Activated CD8-positive, alpha-beta memory T cell treated with anti-CD3 and anti-CD28 coated beads, Interleukin-2, amount 50 U/mL, for 4 hours (primary cell): ENCODE results near the gene UGGT1.
"Not testable (repeated sequence)": the region's sequence is repeated elsewhere in the genome, so short reads cannot be mapped to it uniquely, and the experiment has no call there.

ENCODE experiments used
- DNase-seq: peaks from one replicate; pipeline ENCODE4 v3.0.0-alpha.2; 2020

Gene UGGT1

DNA sequence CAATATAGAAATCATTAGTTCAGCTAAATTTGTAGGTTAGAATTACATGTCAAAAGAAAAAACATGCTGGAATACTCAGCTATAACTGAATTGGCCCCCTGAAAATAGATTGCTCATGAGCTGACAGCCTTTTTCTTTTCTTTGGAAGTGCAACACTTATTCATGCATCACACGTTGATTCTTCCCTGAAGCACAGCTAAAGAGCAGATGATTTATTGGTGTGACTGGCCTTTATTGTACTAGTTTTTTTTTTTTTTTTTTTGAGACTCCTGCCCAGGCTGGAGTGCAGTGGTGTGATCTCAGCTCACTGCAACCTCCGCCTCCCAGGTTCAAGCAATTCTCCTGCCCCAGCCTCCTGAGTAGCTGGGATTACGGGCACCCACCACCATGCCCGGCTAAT, 83.1 kb downstream of the UGGT1 start:
- DNase-seq = not testable (repeated sequence)

DNA sequence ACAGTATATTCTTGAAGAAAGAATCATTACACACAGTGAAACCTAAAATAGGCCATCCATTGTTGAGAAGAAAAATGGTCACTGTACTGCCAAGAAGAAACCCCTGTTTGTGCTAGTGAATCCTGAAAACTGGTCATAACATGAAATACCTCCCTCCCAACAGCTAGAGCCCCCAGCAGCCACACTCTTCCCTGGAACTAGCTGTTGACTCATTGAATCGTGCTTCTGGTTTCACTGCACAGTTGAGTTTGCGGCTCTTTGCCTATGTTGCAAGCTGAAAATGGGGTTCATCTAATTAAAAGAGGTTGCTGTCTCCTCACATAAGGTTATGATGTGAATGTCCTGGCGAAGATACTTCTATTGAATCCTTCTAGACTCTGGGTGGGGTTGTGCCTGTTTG, 86.3 kb downstream of the UGGT1 start:
- no peak for DNase-seq

DNA sequence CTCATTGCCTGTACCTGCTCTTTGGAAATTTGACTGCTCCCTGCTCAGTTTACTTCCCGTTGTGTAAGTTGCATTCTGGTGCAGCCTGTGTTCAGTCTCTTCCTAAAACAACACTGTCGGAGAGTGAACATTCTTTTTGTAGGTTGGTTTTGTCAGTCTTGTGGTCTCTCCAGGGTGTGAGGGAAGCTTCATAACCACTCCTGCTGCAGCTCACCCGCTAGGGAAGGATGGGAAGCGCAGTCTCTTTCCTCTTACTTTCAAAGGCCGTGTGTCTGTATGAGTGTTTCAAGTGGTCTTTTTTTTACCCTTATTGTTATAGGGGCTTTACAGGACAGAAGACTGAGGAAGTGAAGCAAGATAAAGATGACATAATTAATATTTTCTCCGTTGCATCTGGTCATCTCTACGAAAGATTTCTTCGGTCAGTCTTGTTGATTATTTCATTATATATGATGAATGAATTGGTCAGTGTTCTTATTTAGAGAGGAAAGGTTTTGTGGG, 87.2 kb downstream of the UGGT1 start:
- DNase-seq = no peak

DNA sequence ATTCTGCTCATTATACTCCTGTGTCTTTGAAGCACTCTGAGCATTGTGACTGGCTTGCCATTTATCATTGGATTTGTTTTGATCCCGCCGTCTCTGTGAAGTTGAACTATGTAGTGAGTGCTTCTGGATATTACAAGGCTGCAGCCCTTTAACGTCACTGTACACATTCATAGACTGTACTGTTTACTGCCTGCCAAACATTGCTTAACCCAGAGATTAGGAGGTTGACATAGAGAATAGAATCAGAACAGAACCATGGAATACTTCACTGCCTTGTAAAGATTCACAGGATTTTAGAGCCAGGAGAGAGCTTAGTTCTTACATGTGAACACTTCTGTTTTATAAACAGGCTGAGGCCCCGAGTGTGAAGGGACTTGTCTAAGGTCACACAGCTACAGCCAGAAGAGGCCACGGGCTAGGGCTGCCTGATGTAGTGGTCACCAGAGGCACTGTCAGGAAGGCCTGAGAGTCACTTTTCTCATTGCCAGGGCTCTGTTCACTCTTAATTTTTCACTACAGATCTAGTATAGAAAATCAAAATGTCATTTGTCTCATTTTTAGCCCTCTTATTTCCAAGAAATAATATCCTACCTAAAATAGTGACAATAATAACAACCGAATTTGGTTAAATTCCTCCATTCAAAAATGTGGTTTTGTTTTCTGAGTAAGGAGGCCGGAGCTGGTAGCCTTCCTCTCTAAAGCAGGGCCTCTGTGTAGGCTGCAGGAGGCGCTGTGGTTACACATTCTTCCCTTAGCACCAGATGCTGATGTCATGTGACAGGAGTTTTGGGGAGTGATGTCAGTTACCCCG, 87.9 kb downstream of the UGGT1 start:
- DNase-seq = peak; percentile 34

DNA sequence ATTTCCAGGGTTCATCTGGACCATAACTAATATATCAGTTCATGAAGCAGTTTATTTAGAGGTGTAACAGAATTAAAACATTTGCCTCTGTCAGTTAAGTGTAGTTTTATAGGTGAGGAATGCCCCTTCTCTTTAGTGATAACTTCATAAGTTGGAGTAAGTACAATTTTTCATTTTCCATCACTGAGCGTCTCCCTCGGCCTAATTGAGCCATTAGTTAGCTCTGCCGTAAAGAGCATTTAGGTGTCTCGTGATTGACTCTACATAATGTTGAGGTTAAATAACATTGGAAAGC, 88.4 kb downstream of the UGGT1 start:
- DNase-seq = no peak

DNA sequence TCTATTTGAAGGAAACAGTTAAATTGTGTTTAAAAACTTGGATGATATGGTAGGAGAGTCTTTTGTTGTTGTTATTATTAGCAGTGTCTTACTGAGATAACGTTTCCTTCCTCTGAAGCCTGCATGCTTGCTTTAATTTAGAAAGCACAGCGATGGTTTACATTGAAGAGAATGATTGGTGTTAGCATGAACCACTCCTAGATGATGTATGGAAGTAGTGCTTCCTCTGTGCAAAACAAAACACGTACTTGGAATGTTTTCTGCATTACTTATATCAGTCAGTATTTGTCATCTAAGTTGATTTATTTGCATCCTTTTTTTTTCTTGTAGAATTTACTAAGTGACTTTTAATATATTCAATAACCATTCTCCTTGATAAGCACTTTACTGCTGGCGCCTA, 89.0 kb downstream of the UGGT1 start:
- no peak for DNase-seq

DNA sequence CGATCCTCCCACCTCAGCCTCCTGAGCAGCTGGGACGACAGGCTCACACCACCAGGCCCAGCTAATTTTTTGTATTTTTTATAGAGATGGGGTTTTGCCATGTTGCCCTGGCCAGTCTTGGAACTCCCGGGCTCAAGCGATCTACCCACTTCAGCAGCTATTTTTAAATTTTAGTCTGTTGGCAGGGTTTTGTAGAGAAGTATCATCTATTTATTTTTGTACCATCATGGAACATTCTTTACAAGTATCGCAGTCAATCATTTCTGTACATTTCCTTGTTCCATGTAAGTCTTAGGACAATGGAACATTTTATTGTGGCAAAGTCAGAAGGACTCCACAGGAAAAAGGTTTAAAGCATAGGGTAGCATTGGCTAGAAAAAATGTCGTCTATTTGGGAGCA, 94.6 kb downstream of the UGGT1 start:
- no peak for DNase-seq

DNA sequence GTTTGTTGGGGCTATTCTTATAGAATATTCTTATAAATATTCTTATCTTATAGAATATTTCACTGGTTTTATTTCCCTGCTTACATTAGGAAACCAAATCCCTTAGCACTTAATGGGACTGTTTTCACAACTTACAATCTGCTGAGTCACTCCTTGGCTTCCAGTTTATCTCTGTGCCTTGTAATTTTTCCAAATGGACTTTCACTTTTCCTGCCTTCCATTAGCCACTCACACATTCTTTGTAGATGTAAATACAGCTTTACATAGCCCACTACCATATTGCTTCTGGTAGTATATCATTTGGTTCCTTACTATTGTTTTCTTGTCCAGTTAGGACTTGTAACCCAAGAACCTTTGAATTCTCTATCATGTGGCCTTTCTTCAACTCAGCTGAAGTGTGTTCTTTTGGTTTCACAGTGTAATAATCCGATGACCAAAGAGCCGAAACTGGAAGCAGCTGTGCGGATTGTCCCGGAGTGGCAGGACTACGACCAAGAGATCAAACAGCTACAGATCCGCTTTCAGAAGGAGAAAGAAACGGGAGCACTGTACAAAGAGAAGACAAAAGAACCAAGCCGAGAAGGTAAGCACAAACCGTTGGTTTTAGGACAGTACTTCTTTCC, 96.1 kb downstream of the UGGT1 start:
- DNase-seq = no peak

DNA sequence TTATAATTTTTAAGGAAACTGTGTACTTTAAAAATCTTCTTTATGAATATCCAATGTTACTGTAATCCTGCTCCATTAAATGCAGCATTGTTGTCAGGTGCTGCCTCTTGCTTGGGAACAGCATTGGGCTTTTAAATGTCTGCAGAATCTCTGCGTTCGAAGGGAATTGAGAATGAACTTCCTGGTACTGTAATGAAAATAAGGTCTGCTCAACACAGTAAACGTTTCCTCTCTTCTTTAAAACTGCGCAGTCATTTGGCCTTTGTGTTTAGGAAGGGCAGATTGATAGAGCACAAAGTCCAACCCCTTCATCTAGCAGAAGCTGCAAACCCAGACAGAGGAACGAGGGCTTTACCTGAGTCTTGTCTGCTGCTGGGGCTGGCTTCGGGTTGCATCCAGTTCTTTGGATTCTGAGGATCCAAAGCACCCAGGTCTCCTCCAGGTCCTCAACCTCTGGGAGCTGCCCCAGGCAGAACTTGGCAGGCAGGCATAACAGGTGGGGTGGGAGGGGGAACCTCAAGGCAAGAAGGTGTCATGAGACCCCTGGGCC, 104.5 kb downstream of the UGGT1 start:
- no peak for DNase-seq

DNA sequence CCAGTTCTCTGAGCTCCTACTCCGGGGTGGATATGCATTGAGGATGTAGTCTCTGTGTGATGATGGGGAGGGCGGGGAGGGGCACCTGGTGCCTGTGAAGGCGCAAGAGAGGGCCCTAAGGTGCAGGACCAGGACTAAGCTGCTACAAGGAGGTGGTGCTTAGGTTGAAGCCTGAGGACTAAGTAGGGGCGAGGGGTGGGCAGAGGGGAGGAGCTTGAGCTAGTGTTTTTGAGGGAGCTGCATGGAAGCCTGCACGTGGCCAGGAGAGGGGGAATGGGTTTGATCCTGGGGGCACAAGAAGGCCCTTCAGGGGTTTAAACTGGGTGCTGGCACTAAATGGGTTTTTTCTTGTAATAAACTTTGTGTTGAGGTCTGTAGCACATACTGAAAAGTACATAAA, 105.0 kb downstream of the UGGT1 start:
- no peak for DNase-seq

DNA sequence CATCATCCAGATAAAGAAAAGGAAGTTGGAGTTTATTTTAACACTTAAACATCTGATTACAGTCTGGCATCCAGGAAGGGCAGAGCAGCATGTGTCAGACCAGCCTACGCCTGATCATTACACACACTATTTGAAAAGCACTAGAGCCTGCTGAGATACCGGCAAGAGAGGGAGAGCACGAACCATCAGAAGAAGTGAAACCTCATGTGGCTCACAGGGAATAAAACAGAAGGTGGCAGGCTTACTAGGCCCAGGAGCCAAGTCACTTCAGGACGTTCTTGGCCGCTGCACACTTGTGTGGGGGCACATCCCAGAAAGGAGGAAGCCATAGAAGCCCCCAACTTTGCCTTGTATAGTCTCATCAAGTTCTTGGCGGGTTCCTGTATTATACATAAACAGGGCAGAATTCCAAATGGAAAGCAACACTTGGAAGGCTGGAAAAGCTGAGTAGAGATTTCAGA, 105.5 kb downstream of the UGGT1 start:
- no peak for DNase-seq

DNA sequence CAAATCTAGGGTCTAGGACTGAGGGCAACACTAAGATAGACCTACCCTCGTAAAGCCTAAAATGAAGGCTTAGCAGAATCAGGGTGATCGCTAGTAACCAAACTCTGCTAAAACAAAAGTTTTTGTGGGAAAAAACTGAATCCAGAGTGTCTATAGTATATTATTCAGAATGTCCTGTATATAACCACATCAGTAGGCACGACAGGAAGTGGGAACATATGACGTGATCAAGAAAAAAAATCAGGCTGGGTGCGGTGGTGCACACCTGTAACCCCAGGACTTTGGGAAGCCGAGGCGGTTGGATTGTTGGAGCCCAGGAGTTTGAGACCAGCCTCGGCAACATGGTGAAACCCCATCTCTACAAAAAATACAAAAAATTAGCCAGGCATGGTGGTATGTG, 106.1 kb downstream of the UGGT1 start:
- no peak for DNase-seq

DNA sequence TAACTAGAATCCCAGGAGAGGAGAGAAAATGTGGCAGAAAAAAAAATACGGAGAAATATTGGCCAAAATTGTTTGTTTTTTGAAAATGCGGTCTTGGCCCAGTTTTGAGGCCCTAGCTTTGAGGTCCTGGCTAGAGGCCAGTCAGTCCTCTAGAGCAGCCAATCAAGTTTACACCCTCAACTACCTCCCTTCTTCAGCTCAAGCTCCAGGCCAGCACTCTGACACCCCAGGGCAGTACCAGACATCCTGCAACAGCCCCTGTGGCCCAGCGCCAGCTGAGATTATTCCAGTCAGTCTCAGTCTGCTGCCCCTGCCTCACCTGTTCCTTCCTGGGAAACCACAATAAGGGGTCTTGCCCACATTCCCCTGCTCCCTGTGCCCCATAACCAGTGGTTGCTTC, 107.7 kb downstream of the UGGT1 start:
- no peak for DNase-seq

DNA sequence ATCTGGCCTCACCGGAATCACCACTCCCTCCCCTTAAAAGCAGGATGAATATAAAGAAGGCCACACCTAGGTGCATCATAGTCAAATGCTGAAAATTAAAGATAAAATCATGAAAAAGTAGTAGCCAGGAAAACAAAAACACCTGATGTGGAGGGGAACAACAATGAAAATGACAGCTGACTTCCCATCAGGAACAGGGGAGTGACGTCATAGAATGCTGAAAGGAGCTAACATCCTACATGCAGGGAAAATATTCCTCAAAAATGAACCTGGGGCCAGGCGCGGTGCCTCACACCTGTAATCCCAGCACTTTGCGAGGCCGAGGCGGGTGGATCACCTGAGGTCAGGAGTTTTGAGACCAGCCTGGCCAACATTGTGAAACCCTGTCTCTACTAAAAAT, 108.1 kb downstream of the UGGT1 start:
- no peak for DNase-seq

DNA sequence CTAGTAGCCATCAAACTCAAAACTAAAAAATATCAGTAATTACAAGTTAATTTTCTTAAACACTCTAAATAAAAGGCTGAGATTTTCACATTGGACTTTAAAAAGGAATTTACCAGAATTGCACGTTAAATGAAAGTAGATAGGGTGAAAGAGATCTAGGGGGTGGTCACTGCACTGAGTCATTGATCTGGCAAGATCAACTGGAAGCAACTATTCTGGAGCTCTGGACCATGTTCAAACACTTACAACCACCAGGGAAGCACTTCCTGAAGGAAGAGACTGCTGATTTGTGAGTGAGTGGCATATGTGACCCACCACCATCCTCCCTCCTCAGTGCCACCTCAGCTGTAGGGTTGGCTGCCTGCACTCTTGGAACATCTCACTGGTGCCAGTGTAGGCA, 111.8 kb downstream of the UGGT1 start:
- no peak for DNase-seq

DNA sequence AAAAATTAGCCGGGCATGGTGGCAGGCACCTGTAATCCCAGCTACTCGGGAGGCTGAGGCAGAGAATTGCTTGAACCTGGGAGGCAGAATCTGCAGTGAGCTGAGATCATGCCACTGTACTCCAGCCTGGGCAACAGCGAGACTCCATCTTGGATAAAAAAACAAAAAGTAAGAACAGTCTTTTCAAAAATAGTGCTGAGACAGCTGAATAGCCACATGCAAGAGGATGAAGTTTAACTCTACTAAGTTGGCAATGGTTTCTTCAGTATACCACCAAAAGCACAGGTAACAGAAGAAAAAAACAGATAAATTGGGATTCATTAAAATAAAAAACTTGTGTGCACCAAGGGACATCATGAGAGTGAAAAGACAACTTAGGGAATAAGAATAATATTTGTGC, 115.2 kb downstream of the UGGT1 start:
- DNase-seq = no peak

DNA sequence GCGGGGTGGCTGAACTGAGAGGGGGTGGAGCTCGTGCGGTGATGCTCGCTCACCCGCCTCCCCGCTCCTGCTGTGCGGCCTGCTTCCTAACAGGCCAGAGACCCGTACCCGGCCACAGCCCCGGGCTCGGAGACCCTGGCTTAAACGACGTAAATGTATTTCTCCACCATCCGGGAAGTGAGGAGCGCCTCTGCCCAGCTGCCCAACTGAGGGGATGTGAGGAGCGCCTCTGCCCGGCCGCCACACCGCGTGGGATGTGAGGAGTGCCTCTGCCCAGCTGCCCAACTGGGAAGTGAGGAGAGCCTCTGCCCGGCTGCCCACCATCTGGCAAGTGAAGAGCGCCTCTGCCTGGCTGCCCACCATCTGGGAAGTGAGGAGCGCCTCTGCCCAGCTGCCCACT, 117.0 kb downstream of the UGGT1 start:
- no peak for DNase-seq

DNA sequence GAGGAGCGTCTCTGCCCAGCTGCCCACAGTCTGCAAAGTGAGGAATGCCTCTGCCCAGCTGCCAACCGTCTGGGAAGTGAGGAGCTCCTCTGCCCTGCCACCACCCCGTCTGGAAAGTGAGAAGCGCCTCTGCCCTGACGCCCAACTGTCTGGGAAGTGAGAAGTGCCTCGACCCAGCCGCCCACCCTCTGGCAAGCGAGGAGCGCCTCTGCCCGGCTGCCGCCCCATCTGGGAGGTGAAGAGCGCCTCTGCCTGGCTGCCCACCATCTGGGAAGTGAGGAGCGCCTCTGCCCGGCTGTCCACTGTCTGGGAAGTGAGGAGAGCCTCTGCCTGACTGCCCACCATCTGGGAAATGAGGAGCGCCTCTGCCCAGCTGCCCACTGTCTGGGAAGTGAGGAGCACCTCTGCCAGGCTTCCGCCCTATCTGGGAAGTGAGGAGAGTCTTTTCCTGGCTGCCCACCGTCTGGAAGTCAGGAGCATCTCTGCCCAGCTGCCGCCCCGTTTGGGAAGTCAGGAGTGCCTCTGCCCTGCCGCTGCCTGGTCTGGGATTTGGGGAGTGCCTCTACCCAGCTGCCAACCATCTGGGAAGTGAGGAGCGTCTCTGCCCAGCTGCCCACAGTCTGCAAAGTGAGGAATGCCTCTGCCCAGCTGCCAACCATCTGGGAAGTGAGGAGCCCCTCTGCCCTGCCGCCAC, 117.8 kb downstream of the UGGT1 start:
- not testable (repeated sequence) for DNase-seq

DNA sequence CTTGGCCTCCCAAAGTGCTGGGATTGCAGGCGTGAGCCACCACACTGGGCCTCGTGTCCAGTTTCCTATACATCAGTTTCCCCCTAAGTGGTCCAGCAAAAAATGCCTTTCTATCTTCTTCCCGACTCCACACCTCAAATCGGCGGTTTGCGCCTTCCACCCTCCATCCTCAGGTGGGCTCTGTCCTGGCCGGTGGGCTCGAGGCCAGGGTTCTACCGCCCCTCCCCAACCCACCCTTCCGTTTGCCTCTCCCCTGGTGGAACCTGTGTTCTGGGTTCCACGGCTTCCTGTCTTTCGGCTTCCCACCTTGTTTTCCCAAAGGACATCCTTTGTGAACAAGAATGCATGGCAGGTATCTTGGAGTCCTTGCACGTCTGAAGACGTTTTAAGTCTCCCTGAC, 123.3 kb downstream of the UGGT1 start:
- DNase-seq = no peak

DNA sequence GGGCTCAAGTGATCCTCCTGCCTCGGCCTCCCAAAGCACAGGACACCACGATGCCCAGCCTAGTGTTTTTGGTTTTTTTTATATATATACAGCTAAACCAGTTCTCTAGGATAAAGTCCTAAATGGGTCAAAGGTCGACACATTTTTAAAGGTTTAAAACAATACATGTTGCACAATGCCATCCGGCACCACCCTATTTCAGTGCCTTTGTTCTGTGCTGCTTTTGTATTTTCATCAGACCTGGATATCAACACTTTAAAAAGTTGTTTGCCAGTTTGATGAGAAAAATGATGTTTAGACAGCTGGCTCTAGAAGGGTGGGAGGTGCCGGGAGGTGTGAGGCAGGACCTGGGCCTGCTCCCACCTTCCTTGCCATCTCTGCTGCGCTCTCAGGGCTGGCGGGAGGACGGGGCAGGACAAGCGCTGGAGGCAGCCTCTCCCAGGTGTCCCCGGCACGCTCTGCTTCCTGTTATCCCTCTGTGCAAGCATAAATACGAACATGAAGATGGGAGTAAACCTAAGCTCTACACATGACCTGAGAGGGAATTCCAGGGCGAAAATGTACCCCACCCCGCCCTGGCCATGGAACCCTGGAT, 124.0 kb downstream of the UGGT1 start:
- no peak for DNase-seq

DNA sequence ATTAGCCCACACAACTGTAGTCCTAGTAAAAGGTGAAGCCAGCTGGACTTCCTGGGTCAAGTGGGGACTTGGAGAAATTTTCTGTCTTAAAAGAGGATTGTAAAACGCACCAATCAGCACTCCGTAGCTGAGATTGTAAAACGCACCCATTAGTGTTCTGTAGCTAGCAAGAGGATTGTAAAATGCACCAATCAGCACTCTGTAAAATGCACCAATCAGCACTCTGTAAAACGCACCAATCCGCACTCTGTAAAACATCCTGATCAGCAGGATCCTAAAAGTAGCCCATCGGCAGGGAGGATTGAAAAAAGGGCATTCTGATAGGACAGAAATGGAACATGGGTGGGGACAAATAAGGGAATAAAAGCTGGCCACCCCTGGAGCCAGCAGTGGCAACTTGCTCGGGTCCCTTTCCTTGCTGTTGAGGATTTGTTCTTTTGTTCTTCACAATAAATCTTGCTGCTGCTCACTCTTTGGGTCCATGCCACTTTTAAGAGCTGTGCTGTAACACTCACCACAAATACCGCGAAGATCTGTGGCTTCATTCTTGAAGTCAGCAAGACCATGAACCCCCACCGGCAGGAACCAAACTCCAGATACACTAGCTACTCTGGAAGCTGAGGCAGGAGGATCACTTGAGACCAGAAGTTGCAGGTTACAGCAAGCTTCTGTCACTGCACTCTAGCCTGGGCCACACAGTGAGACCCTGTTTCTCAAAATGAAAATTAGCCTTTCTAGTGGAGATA, 125.1 kb downstream of the UGGT1 start:
- DNase-seq = no peak

DNA sequence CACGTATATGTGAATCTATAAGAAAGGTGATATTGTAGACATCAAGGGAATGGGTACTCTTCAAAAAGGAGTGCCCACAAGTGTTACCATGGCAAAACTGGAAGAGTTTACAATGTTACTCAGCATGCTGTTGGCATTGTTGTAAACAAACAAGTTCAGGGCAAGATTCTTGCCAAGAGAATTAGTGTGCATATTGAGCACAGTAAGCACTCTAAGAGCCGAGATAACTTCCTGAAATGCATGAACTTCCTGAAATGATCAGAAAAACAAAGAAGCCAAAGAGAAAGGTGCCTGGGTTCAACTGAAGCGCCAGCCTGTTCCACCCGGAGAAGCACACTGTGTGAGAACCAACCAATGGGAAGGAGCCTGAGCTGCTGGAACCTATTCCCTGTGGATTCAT, 126.7 kb downstream of the UGGT1 start:
- no peak for DNase-seq

DNA sequence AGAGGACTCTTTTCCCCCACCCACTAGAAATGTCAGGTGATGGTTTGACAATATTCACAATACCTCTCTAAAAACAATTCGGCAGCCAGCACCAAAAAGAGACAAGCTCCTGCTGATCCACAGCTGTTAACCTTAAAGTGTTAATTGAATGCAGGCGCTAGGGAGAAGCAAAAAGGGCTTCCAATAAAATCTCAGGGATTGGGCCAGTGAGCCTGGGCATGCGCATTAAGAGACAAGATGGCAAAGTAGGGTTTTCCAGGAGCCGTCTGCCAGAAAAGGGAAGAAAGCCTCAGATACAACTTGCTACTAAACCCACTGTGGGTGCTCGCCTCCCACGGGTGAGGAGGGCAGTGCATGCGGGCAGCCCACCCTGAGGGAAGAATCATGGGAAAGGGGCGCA, 128.9 kb downstream of the UGGT1 start:
- DNase-seq = no peak
